A549 (cell line): ENCODE data around the gene SCFD1. TPM values are rescaled to one million over a fixed set of nuclear protein-coding genes. Genes with fewer than 3 reads are reported as not detected.

ENCODE experiments used
- ATAC-seq, 2 experiments: fragments of 200-7000 bp in 1 of 2; fragments of >200 bp in 1 of 2; cut with Nextera tagmentation in 1 of 2; cut with Tn5 transposase in 1 of 2; 3 replicates each; pipeline versions ENCODE4 v1.8.0 to v1.9.1; 2018 to 2020; ENCODE audit warnings: mild to moderate bottlenecking in 1 of 2, moderate library complexity in 1 of 2
- CTCF ChIA-PET: fragments of 300-600 bp; sonication (Branson Sonifier 250); formaldehyde crosslinking; extraction: SDS; loops from one replicate; lab custom pipeline; 2021; ENCODE audit warnings: antibody characterized with exemption, inconsistent platforms; lab: Yijun Ruan, JAX
- POLR2A ChIA-PET: fragments of 350-600 bp; formaldehyde crosslinking; extraction: SDS; loops from one replicate; lab custom pipeline; 2021; ENCODE audit warnings: antibody characterized with exemption, inconsistent platforms; lab: Yijun Ruan, JAX
- DNase-seq, 2 experiments: peaks; one replicate each; pipeline versions ENCODE4 v3.0.0 to v3.0.0-alpha.2; 2011 to 2016; ENCODE audit warnings: low read depth in 1 of 2, low spot score in 1 of 2
- FAIRE-seq: peaks from 2 replicates; lab custom pipeline; 2011; peaks lifted over from hg19 to GRCh38; lab: Jason Lieb, UNC
- H3K27ac ChIP-seq, 2 experiments: fragments of >200 bp; sonication (Bioruptor Twin); formaldehyde crosslinking; 3 replicates each; pipeline ENCODE4 v1.5.1; 2016 to 2017
- H3K4me1 ChIP-seq: fragments of >200 bp; sonication (Bioruptor Twin); formaldehyde crosslinking; 3 replicates; pipeline ENCODE4 v1.6.1; 2016
- H3K4me2 ChIP-seq: fragments of >200 bp; sonication (Bioruptor Twin); formaldehyde crosslinking; 3 replicates; pipeline ENCODE4 v1.6.1; 2016
- H3K4me3 ChIP-seq: fragments of >200 bp; sonication (Bioruptor Twin); formaldehyde crosslinking; 3 replicates; pipeline ENCODE4 v1.5.1; 2016
- H3K9me3 ChIP-seq: fragments of >200 bp; sonication (Bioruptor Twin); formaldehyde crosslinking; 3 replicates; pipeline ENCODE4 v1.6.1; 2016
- BCL3 ChIP-seq: fragments of >200 bp; sonication (Bioruptor Twin); formaldehyde crosslinking; IDR thresholded peaks from 3 replicates; pipeline ENCODE4 v1.6.1; 2016
- CBX2 ChIP-seq: fragments of 200-600 bp; sonication (generic); IDR thresholded peaks from 2 replicates; pipeline ENCODE4 v1.6.1; 2016; ENCODE audit warnings: low read depth, mild to moderate bottlenecking, borderline replicate concordance
- CEBPB ChIP-seq, 2 experiments: fragments of >200 bp in 1 of 2; sonication (Bioruptor Twin) in 1 of 2; formaldehyde crosslinking in 1 of 2; IDR thresholded peaks; 2 replicates each; pipeline ENCODE4 v1.6.1; 2012 to 2016
- CHD2 ChIP-seq: fragments of 150-350 bp; IDR thresholded peaks from 2 replicates; pipeline ENCODE4 v1.6.1; 2014; ENCODE audit warnings: low read length; ENCODE audit not compliant: partially characterized antibody
- CHD4 ChIP-seq: fragments of 200-600 bp; sonication (generic); IDR thresholded peaks from 2 replicates; pipeline ENCODE4 v1.6.1; 2016; ENCODE audit warnings: antibody characterized with exemption, mild to moderate bottlenecking, borderline replicate concordance
- EHF ChIP-seq: fragments of 250-450 bp; sonication (Bioruptor Pico); IDR thresholded peaks from 2 replicates; pipeline ENCODE4 v1.5.0; 2020; ENCODE audit warnings: mild to moderate bottlenecking
- EHMT2 ChIP-seq: fragments of 200-600 bp; sonication (generic); IDR thresholded peaks from 2 replicates; pipeline ENCODE4 v1.6.1; 2016; ENCODE audit warnings: antibody characterized with exemption, low read depth, mild to moderate bottlenecking, moderate library complexity
- ELK1 ChIP-seq: fragments of 150-350 bp; IDR thresholded peaks from 2 replicates; pipeline ENCODE4 v1.6.1; 2014; ENCODE audit warnings: low read depth, mild to moderate bottlenecking, low read length
- ESRRA ChIP-seq: fragments of 150-350 bp; IDR thresholded peaks from 2 replicates; pipeline ENCODE4 v1.6.1; 2014; ENCODE audit warnings: mild to moderate bottlenecking, low read length, borderline replicate concordance
- FOXS1 ChIP-seq: fragments of 250-450 bp; sonication (Bioruptor Pico); IDR thresholded peaks from 2 replicates; pipeline ENCODE4 v1.5.0; 2020; ENCODE audit warnings: mild to moderate bottlenecking, moderate library complexity
- HES2 ChIP-seq: fragments of >200 bp; sonication (Bioruptor Twin); formaldehyde crosslinking; IDR thresholded peaks from 2 replicates; pipeline ENCODE4 v1.6.1; 2016
- HEYL ChIP-seq: fragments of 250-450 bp; sonication (Bioruptor Pico); IDR thresholded peaks from 2 replicates; pipeline ENCODE4 v1.8.0; 2021; ENCODE audit warnings: mild to moderate bottlenecking, moderate library complexity
- HMGXB4 ChIP-seq: fragments of 250-450 bp; sonication (Bioruptor Pico); IDR thresholded peaks from 2 replicates; pipeline ENCODE4 v1.5.0; 2021; ENCODE audit warnings: mild to moderate bottlenecking, moderate library complexity, borderline replicate concordance
- HOXB5 ChIP-seq: fragments of 250-450 bp; sonication (Bioruptor Pico); IDR thresholded peaks from 2 replicates; pipeline ENCODE4 v1.5.0; 2020; ENCODE audit warnings: mild to moderate bottlenecking, moderate library complexity
- JUNB ChIP-seq: fragments of >200 bp; sonication (Bioruptor Twin); formaldehyde crosslinking; IDR thresholded peaks from 2 replicates; pipeline ENCODE4 v1.6.1; 2016
- KDM1A ChIP-seq: fragments of 200-600 bp; sonication (generic); IDR thresholded peaks from 2 replicates; pipeline ENCODE4 v1.6.1; 2016; ENCODE audit warnings: low read depth, mild to moderate bottlenecking
- KDM5A ChIP-seq: fragments of 200-600 bp; sonication (generic); IDR thresholded peaks from 2 replicates; pipeline ENCODE4 v1.6.1; 2016; ENCODE audit warnings: antibody characterized with exemption, mild to moderate bottlenecking
- MAFK ChIP-seq: fragments of 450-650 bp; IDR thresholded peaks from 2 replicates; pipeline ENCODE4 v1.6.1; 2014; ENCODE audit not compliant: partially characterized antibody
- MAX ChIP-seq: IDR thresholded peaks from 2 replicates; pipeline ENCODE4 v1.6.1; 2012
- NFE2L2 ChIP-seq: fragments of 150-350 bp; conservative IDR thresholded peaks from 2 replicates; pipeline ENCODE4 v1.6.1; 2014; ENCODE audit warnings: low read length
- PHF8 ChIP-seq: fragments of 200-600 bp; sonication (generic); IDR thresholded peaks from 2 replicates; pipeline ENCODE4 v1.6.1; 2016; ENCODE audit warnings: low read depth, mild to moderate bottlenecking, antibody characterized with exemption, moderate library complexity, borderline replicate concordance
- POLR2A ChIP-seq: IDR thresholded peaks from 2 replicates; pipeline ENCODE4 v1.6.1; 2012; ENCODE audit warnings: mild to moderate bottlenecking, low read length
- RAD21 ChIP-seq, 2 experiments: fragments of >200 bp in 1 of 2; sonication (Bioruptor Twin) in 1 of 2; formaldehyde crosslinking in 1 of 2; IDR thresholded peaks in 1 of 2; conservative IDR thresholded peaks in 1 of 2; 2 replicates in 1 of 2; 3 replicates in 1 of 2; pipeline ENCODE4 v1.6.1; 2012 to 2018; ENCODE audit warnings: inconsistent platforms in 1 of 2
- RARB ChIP-seq: fragments of 250-450 bp; sonication (Bioruptor Pico); IDR thresholded peaks from 2 replicates; pipeline ENCODE4 v1.8.0; 2021; ENCODE audit warnings: mild to moderate bottlenecking, moderate library complexity
- RFX5 ChIP-seq: fragments of 450-650 bp; IDR thresholded peaks from 2 replicates; pipeline ENCODE4 v1.7.1; 2014; ENCODE audit warnings: antibody characterized with exemption, mild to moderate bottlenecking, moderate library complexity
- RNF2 ChIP-seq: fragments of 200-600 bp; sonication (generic); IDR thresholded peaks from 2 replicates; pipeline ENCODE4 v1.6.1; 2016; ENCODE audit warnings: low read depth, mild to moderate bottlenecking, antibody characterized with exemption, moderate library complexity, borderline replicate concordance
- SREBF2 ChIP-seq: fragments of 450-650 bp; IDR thresholded peaks from 2 replicates; pipeline ENCODE4 v1.6.1; 2014; ENCODE audit warnings: mild to moderate bottlenecking, moderate library complexity
- TFCP2L1 ChIP-seq: fragments of 250-450 bp; sonication (Bioruptor Pico); IDR thresholded peaks from 2 replicates; pipeline ENCODE4 v1.5.0; 2021; ENCODE audit warnings: mild to moderate bottlenecking
- ZC3H11A ChIP-seq: fragments of 450-650 bp; IDR thresholded peaks from 2 replicates; pipeline ENCODE4 v1.6.1; 2014; ENCODE audit warnings: antibody characterized with exemption, mild to moderate bottlenecking
- ZFP36 ChIP-seq: fragments of 450-650 bp; IDR thresholded peaks from 2 replicates; pipeline ENCODE4 v1.6.1; 2014; ENCODE audit warnings: borderline replicate concordance; ENCODE audit not compliant: partially characterized antibody
- WGBS: methylation state at CpG from one replicate; pipeline ENCODE4 v1.1.6; 2017; ENCODE audit errors: missing lambda C conversion rate; 5-methylcytosine and 5-hydroxymethylcytosine counted together
- polyA plus RNA-seq, 4 experiments: library from polyadenylated mRNA; depleted of rRNA in 3 of 4; stranded (reverse); fragments of >200 nt; fragmentation: RNase III in 1 of 4; extraction: RNeasy Plus Mini Kit Qiagen cat#74134 plus additional on column Dnase treatment in 1 of 4; gene quantifications; 2 replicates in 3 of 4; 3 replicates in 1 of 4; pipeline ENCODE4 v1.2.3, GENCODE V29; 2011 to 2017

Gene SCFD1
- polyA plus RNA-seq, 2 of the 4 experiments (the other 2 are of a cell fraction), result 52.1 to 158 TPM

- WGBS, result 79% methylated on average over 5 of the region's 5 CpGs
- Histone ChIP-seq H3K4me1 (no peaks in the 10 kb centered on the region), H3K27ac (no peak overlapping the region), H3K4me3 (no peak overlapping the region), H3K4me2 (no peak overlapping the region), H3K9me3 (no peaks in the 10 kb centered on the region)
- DNase-seq (no peak), ATAC-seq (no peak), FAIRE-seq (no peak)
- ChIA-PET CTCF (interaction anchor here (1.5 kb wide), 1 partner anchor 8 kb away, joined by 3 read pairs; no protein-coding TSS in a partner anchor), POLR2A (no interaction called here)
- no peak for TF ChIP-seq POLR2A
- no peak for TF ChIP-seq JUNB
- TF ChIP-seq NFE2L2, result no peak
- no peak for TF ChIP-seq HES2
- no peak for TF ChIP-seq EHMT2
- no peak for TF ChIP-seq CEBPB (IDR thresholded peaks at IDR 0.05)
- TF ChIP-seq CHD2, result no peak
- TF ChIP-seq CBX2, result no peak
- no peak for TF ChIP-seq HMGXB4 (CRISPR knock-in tag)
- no peak for TF ChIP-seq ESRRA
- no peak for TF ChIP-seq ZC3H11A
- TF ChIP-seq FOXS1 (CRISPR knock-in tag), result no peak
- no peak for TF ChIP-seq EHF (CRISPR knock-in tag)
- no peak for TF ChIP-seq MAX
- no peak for TF ChIP-seq BCL3
These were observed 76.3 kb downstream of the SCFD1 start for GRCh38 chr14:30698463-30698862.

GRCh38 chr14:30706704-30707103, 84.6 kb downstream of the SCFD1 start:
- WGBS, result 96% methylated on average over 2 of the region's 2 CpGs
- CTCF ChIA-PET, result interaction anchor here (0.9 to 1.5 kb wide), 2 partner anchors 9 kb away, joined by 3 read pairs; no protein-coding TSS in a partner anchor

More at GRCh38 chr14:30706704-30707103, 84.6 kb downstream of the SCFD1 start:
- no peak for DNase-seq
- Histone ChIP-seq H3K4me2 (no peak overlapping the region), H3K27ac (no peak overlapping the region), H3K4me1 (no peaks in the 10 kb centered on the region), H3K9me3 (no peaks in the 10 kb centered on the region), H3K4me3 (no peak overlapping the region)
- POLR2A ChIA-PET, result no interaction called here
- ATAC-seq, result no peak
- FAIRE-seq, result no peak
- TF ChIP-seq RARB (CRISPR knock-in tag), result no peak
- no peak for TF ChIP-seq HOXB5
- TF ChIP-seq MAFK, result no peak
- no peak for TF ChIP-seq CHD4
- no peak for TF ChIP-seq NFE2L2
- no peak for TF ChIP-seq HEYL (CRISPR knock-in tag)
- no peak for TF ChIP-seq ZFP36
- TF ChIP-seq RAD21 (conservative IDR thresholded peaks at IDR 0.05 in 1 of 2, IDR thresholded peaks at IDR 0.05 in 1 of 2), result no peak
- no peak for TF ChIP-seq RNF2
- no peak for TF ChIP-seq KDM1A
- TF ChIP-seq KDM5A, result no peak
- no peak for TF ChIP-seq ELK1
- no peak for TF ChIP-seq EHF (CRISPR knock-in tag)
- TF ChIP-seq RFX5, result no peak
- no peak for TF ChIP-seq TFCP2L1 (CRISPR knock-in tag)
- no peak for TF ChIP-seq ESRRA
- TF ChIP-seq PHF8, result no peak
- no peak for TF ChIP-seq SREBF2
